Fibroblast of skin of left quadriceps (primary cell): Measurements from ENCODE around the gene FGD4.

Experiments
- DNase-seq, 2 experiments: peaks; one replicate each; pipeline ENCODE4 v3.0.0-alpha.2; 2013; ENCODE audit warnings: low read depth in 2 of 2

FGD4 gene

GRCh38 chr12:32679920-32680237 is 280.5 kb downstream of the FGD4 start:
- no peak for DNase-seq

- no peak for DNase-seq
Observed at GRCh38 chr12:32680787-32681186, 281.4 kb downstream of the FGD4 start.

DNA sequence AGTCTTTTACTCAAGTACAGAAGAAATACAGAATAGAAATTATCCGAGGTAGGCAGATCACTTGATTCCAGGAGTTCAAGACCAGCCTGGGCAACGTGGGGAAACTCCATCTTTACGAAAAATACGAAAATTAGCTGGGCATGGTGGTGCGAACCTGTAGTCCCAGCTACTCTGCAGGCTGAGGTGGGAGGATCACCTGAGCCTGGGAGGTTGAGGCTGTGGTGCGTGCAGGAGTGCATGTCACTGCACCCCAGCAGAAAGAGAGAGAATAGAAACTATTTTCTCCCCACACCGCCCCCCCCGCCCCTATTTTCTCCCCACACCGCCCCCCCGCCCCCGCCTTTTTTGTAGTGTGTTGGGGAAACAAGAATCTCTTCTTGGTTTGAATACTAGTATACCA is 281.9 kb downstream of the FGD4 start:
- DNase-seq, result no peak

GRCh38 chr12:32686340-32686739 is 287.0 kb downstream of the FGD4 start:
- no peak for DNase-seq

GRCh38 chr12:32688786-32689185 is 289.4 kb downstream of the FGD4 start:
- DNase-seq, result no peak

GRCh38 chr12:32690927-32691326 is 291.6 kb downstream of the FGD4 start:
- DNase-seq, result no peak

GRCh38 chr12:32692358-32692757 is 293.0 kb downstream of the FGD4 start:
- no peak for DNase-seq

DNA sequence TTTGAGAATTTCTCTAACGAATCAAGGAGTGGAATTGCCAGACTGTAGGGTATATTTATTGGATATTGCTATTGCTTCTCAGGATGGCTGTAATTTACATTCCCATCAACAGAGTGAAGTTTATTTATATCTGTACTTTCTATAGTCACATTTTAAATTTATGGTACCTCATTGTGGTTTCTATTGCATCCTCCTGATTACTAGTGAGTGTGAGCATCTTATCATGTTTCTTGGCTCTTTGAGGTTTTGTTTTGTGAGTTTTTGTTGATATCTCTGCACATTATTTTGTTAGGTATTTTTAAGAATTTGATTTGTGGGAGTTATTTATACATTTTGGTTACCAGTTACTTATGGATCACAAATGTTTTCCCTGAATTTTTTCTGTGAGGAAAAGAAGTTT is 293.7 kb downstream of the FGD4 start:
- DNase-seq, result no peak
